RPMI8226 (cell line): Measurements from ENCODE around the gene SLAIN2.

ENCODE experiments used
- DNase-seq: peaks from one replicate; pipeline ENCODE4 v3.0.0-alpha.2; 2015

SLAIN2 gene

DNA sequence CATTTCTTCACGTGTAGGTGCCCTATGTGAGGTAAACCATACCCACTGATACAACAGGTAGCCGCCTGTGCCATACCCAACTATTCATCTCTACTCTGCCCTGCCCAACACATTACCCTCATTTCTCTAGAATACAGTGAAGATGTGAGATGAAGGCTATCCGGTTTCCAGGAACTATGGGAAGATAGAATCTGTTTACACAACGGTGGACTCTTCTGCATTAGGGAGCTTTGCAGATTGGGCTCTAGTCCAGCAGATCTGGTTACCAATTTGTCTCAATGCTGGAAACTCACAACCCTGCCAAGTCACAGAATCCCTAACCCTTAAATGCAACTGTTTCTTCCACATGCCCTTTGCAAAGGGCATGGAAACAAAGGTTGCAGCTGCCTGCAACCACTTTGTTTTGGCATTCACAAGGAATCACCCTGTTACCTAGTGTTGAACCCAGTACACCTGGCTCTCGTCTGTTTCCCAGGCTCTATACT is 6.4 kb upstream of the SLAIN2 start:
- DNase-seq = no peak

DNA sequence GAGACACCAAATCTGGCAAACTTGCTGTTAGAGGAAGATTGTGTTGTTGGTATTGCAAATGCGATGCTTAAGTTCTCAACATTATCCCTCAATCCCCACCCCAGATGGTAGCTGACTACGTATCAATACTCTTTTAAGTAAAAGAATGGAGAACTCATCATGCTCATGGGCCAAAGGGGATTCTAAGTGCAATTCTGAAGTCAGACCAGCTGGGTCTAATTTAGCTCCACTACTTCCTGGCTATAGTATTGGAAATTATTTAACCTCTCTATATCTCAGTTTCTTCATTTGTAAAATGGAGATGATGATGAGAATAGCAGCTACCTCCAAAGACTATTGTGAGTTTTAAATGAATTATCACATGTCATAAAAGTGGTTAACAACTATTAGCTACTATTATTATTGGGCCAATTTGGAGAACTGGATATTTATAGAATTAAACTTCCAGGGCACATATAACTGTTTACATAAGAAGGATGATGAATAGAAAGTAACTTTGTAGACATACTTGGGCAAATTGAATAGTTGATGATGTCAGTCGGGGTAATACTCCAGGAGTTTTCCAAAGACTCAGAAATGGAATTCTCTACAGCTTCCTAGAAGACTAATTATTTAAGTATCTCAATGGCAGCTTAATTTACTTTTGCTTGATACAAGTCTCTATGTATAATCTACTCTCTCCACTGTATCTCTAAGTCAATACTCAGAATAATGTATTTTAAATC is 5.0 kb upstream of the SLAIN2 start:
- DNase-seq = no peak

DNA sequence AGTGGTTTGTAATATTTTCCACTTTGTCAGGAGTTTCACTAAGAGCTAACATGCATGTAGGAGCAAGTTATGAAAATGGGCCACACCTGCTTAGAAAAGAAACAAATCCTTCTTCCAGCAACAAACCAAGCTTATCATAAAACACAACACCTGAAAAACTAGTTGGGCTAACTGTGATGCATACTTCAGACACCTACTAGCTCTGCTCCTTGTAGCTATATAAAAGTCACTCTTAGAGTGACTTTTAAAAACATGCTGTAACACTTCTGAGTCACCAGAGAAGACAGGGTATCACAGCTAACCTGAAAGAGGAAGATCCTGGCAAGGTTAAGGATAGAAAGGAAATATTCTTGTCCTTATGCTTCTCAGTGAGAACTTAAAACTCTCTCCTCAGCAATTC is 3.6 kb upstream of the SLAIN2 start:
- DNase-seq = peak; percentile 18

DNA sequence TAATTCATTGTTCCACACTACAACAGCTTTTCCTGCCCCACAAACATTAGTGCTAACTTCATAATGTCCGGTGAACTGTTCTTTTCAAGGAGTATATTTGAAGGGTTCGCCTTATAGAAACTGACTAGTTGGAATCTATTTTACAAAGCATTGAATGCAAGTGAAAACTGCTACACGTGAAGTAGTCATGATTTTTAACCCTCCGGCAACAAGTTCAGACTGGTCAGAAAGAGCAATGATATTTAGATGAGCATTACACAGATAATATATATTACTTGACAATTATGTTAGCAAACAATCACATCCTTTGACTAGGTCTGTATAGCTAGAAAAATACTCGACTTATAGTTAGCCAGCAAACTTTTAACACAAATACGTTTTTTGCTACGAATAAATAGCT is 1.7 kb upstream of the SLAIN2 start:
- DNase-seq = no peak

GRCh38 chr4:48340276-48340964 is 909 bp upstream of the SLAIN2 start:
- no peak for DNase-seq

DNA sequence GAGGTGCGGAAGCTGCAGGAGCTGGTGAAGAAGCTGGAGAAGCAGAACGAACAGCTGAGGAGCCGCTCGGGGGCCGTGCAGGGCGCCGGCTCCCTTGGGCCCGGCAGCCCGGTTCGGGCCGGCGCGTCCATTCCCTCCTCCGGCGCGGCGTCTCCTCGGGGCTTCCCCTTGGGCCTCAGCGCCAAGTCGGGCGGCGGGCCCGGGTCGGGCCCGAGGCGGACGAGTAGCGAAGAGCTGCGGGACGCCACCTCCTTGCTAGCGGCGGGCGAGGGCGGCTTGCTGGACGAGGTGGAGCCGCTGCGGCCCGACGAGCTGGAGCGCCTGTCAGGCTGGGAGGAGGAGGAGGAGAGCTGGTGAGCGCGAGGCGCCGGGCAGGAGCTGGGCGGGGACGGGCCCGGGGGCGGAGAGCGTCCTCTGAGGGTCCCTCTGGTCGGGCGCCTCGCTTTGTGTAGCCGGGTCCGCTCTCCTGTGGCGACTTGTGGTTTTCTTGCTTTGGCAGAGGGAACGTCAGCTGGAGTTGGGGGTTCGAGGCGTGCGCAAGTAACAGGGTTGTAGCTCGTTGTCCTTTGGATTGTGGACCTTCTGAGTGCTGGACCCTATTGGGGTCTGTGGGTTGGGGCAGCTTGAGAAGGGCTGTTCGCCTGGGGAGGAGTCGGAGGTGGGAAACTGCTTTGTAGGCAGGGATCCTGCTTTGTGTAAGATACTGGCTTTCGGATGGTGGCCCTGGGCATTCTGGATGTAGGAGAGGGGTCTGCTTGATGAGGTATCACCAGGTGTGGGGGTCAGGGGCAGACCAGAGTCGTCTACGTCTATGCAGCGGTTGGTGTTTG is 662 bp downstream of the SLAIN2 start:
- peak; percentile 47 for DNase-seq

- DNase-seq = no peak
Measured at GRCh38 chr4:48342606-48342880, 1.2 kb downstream of the SLAIN2 start.

DNA sequence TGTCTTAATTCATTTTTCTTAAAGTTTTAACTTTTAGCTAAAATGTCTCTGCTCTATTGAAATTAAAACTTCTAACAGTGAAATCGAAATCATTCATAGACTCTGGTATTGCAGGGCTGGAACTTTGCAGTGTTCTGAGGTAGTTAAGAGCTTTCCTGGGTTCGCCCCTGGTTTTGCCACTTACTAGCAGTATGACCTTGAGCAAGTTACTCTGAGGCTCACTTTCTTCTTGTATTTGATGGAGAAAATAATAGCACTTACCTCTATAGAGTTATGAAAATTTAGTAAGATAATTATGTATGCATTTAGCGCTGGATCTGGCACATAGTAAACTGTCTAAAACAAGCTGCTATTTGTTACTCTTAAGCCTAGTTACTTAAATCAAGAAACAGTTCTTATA is 1.7 kb downstream of the SLAIN2 start:
- no peak for DNase-seq

DNA sequence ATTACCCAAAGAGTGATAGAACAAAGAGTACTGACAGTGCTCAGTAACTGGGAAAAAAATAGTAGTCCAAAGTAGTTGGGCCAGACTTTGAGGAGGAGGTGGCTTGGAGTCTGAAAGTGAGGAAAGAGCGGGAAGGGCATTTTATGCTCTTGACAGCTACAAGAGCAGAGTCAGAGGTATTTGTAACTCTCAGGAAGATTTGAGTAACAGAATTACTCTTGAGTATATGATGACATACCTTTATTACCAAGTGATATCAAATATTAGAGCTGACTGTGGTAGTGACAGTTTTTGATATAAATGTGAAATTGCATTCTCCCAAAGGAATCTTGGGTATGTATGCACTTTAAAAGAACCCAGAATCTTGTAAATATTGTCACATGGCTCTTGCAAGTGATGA is 2.2 kb downstream of the SLAIN2 start:
- no peak for DNase-seq

DNA sequence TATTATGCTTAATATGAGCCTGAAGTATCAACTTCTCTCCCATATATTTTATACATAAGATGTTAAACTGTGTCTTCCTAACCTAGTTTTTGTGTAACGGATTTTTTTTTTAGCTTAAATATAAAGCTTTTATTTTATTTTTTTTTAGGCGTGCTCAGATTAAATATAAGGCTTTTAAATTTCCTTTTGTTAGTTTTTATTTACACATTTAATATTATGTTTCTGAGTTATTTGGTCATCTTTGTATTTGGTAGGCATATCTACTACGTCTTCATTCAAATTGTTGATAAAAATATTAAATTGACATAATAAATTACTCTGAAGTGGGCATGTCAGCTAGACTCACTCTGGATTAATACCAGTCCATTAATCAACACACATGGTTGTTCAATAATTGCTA is 4.2 kb downstream of the SLAIN2 start:
- DNase-seq = no peak

DNA sequence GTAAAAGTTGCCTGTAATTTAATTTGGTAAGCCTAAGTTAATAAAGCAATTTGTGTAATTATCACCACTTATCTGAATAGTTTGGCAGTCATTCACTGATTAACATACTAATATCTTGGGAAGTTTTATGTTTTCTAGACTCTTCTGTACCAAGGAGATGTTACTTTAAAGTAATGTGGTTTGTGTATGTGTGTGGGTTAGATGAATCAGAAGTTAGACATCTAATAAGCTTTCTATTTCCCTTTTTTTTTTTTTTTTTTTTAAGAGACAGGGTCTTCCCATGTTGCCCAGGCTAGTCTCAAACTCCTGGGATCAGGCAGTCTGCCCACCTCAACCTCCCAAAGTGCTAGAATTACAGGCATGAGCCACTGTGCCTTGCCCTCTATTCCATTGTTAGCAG is 5.3 kb downstream of the SLAIN2 start:
- no peak for DNase-seq

- no peak for DNase-seq
Measured at GRCh38 chr4:48347282-48347921, 6.1 kb downstream of the SLAIN2 start.

DNA sequence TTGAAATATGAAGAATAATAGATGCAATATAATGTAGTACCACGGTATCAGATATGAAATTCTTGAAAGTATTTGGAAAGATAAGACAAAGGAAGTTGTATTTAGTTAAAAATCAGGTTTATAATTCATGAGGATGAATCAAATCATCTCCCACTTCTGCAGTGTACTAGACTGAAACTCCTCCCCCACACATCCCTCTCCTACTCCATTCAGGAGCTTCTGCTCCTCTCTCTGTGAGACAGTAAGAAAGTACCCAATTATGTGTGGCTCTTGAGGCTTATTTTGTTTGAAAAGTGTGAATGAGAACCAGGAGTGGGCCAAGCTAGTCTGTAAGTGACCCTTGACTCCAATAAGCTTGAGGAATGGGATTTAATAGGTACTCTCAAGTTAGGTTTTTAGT is 9.5 kb downstream of the SLAIN2 start:
- DNase-seq = no peak

GRCh38 chr4:48352793-48353192 is 11.5 kb downstream of the SLAIN2 start:
- no peak for DNase-seq

DNA sequence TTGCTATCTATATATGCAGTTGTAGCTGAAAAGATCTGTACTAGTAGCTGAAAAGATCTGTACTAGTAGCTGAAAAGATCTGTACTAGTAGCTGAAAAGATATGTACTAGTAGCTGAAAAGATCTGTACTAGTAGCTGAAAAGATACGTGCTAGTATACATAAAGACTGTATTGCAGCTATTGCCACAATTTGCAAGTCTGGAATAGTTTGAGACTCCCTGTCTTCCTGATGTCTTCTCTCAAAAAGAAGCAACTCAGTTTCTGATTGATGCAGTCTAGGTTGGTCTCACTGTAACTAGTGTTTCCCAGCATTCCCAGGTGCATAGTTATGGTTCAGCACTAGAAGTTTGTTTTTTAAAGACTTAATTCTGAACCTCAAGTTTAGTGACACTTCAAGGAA is 15.0 kb downstream of the SLAIN2 start:
- no peak for DNase-seq

DNA sequence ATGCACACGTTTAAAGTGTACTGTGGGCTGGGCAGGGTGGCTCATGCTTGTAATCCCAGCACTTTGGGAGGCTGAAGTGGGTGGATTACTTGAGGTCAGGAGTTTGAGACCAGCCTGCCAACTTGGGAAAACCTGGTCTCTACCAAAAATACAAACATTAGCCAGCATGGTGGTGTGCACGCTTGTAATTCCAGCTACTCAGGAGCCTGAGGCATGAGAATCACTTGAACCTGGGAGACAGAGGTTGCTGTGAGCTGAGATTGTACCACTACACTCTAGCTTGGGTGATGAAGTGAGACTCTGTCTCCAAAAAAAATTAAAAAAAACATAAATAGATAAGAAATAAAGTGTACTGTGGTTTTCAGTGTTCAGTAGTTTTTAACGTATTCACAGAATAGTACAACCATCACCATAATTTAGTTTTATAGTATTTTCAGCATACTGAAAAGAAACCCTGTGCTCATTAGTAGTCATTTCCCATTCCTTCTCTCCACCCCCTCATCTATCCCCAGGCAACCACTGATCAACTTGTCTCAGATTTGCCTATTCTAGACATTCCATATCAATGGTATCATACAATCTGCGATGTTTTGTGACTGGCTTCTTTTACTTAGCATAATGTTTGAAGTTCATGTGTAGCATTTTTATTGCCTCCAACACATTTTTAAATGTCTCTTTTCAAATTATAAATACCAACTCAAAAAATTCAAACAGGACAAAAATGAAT is 19.1 kb downstream of the SLAIN2 start:
- no peak for DNase-seq

DNA sequence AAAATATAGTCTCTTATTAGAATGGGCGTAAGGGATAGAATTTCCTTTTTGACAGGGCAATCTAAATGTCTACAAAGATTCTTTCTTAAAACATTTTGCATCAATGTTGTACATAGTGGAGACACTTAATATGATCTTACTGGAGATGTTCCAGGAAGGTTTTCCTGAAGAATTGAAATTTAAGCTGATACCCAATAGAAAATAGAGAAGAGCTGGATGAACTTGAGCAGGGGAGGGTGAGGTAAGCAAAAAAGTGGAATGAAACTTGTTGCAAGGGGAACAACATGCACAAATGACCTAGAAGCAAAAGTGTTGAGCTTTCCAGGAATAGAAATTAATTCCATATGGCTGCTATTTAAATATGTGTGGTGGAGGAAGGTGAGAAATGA is 19.7 kb downstream of the SLAIN2 start:
- no peak for DNase-seq

DNA sequence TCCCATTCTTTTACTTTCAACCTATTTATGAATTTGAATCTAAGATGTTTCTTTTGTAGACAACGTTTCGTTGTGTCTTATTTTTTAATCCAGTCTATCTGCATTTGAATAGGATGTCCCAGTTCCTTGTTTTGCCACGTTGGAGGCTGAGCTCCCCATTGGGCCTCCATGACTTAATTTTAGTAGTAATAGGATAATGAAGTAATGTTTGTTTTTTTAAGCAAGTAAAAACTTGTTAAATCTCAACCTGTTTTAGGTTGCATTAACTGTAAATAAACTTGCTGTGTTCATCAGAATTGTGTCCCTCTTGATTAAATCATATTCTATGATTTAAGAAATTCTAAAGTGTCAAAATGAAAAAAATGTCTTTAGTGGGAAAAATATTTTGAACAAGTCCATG is 25.3 kb downstream of the SLAIN2 start:
- DNase-seq = no peak

- DNase-seq = no peak
Measured at GRCh38 chr4:48367016-48367415, 25.7 kb downstream of the SLAIN2 start.

- no peak for DNase-seq
Measured at GRCh38 chr4:48368389-48368788, 27.1 kb downstream of the SLAIN2 start.

DNA sequence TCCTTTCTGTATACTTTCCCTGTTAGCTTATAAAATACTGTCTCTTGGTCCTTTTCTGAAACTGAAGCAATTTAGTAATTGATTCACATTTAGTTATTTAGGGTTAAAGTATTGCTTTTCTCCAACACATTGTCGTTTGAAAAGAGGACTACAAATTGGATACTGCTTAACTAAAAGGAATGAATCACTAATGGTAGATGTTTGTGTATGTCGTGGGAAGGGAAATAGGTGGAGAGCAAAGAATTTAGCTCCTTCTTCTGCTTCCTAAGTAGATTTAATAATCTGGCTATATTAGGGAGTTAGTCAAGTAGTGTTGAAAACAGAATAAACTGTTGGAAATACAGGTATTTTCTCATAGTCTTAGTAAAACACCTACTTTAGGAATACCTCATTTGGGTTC is 27.9 kb downstream of the SLAIN2 start:
- DNase-seq = no peak

GRCh38 chr4:48369771-48370170 is 28.4 kb downstream of the SLAIN2 start:
- no peak for DNase-seq
